Left hindlimb (tissue), 1 donor: ENCODE results near the gene PPP5C.
"Not testable (repeated sequence)": the region's sequence is repeated elsewhere in the genome, so short reads cannot be mapped to it uniquely, and the experiment has no call there.

Source experiments
- DNase-seq: peaks from one replicate; pipeline ENCODE4 v3.0.0-alpha.2; 2018

Gene PPP5C

GRCh38 chr19:46386996-46387712 lies 40.3 kb downstream of the PPP5C start:
- no peak for DNase-seq

- no peak for DNase-seq
Measured at GRCh38 chr19:46387713-46388130, 40.8 kb downstream of the PPP5C start.

GRCh38 chr19:46388311-46389095 lies 41.6 kb downstream of the PPP5C start:
- no peak for DNase-seq

DNA sequence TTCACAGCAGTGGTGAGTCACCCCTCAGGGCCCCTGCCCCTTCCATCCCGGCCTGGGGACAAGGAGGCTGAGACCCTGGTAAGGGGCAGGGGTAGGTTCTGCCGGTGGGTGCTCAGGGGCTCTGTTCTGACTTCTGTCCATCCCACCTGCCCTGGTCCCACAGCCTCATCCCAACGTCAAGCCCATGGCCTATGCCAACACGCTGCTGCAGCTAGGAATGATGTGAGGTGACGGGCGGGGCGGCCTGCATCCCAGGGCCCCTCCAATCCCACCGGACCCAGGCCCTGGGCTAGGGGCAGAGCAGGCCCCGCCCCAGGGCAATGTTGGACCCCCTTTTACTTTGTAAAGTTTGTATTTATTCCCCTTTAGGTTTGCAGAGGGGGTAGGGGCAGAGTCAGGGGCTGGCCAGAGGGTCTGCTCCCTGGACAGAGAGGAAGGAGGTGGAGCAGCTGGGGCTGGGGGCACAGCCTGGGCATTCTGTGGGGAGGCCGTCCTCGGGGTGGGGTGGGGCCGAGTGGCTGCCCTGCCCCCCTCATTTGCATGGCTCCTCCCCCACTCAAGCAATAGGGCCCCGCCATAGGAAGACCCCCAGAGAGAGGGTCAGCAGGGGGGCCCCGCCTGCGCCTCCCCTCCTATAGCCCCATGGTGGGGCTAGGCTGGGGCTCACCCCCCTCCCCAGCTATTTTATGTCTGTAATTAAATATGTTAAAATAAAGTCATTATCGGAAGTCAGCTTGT lies 43.4 kb downstream of the PPP5C start:
- no peak for DNase-seq

GRCh38 chr19:46390866-46391265 lies 44.0 kb downstream of the PPP5C start:
- DNase-seq = no peak

- DNase-seq = no peak
Measured at GRCh38 chr19:46391296-46392251, 44.7 kb downstream of the PPP5C start.

GRCh38 chr19:46392252-46392801 lies 45.4 kb downstream of the PPP5C start:
- peak; percentile 69 for DNase-seq

- DNase-seq = no peak
Measured at GRCh38 chr19:46392837-46393236, 46.0 kb downstream of the PPP5C start.

DNA sequence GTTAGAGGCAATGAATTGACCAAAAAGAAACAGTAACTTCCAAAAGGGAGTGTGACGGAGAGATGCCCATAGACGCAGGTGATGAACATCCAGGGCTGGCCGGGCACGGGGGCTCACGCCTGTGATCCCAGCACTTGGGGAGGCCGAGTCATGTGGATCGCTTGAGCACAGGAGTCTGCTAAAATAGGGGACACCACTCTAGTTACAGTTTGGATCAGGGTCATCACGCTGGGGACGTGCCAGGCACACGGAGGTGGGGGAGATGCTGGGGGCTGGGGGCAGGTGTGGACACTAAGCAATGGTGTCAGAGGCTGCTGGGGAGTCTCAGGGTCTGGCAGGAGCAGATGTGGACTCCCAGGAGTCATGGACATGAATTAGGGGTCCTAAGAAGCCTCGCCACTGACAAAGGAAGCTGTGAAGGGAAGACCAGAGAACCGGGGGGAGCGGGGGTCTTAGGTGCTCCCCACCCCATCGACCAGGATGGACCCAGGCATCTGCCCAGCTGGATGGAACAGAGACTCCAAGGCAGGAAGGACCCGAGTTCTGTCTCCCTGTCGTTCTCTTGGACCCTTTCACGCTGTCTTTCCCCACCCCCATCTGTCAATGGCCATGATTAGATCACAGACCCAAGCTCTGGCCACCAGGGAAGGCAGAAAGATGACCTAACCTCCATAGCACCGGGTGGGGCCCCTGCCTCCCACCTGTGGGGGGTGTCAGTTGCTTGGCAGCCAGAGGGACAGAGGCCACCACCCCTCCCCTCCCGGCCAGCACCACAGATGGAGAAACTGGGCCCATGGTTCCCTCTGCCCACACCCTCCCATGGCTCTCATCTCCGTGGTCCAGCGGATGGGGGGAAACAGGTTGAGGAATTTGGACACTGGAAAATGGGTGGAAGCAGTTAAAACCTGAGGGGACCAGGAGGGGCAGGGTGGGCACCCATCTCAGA lies 46.8 kb downstream of the PPP5C start:
- peak; percentile 36 for DNase-seq

DNA sequence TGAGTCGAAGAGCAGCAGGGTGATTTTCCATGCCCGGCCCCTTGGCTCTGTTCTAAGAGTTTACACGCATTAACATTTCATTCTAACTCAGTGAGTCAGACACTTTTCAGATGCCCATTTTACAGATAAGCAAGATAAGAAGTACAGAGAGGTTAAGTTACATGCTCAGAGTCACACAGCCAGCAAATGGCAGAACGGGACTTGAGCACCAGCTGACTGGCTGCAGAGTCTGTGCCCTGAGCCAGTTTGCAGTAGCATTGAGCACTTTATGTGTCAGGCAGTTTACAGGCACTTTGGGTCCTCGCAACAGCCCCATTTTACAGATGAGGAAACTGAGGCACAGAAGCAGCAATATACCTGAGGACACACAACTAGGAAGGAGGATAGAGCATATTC lies 47.5 kb downstream of the PPP5C start:
- DNase-seq = peak; percentile 16

DNA sequence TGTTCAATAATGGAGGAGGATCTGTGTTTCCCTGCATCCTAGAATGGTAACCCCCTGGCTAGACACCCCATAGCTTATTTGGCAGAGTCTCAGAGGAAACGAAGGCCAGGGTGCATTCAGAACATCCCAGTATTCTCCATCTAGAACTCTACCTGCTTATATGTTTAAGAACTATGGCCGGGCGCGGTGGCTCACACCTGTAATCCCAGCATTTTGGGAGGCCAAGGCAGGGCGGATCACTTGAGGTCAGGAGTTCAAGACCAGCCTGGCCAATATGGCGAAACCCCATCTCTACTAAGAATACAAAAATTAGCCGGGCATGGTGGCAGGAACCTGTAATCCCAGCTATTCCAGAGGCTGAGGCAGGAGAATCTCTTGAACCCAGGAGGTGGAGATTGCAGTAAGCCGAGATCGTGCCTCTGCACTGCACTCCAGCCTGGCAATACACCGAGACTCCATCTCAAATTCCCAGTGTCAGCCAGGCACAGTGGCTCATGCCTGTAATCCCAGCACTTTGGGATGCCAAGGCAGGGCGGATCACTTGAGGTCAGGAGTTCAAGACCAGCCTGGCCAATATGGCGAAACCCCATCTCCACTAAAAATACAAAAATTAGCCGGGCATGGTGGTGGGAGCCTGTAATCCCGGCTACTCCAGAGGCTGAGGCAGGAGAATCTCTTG lies 51.1 kb downstream of the PPP5C start:
- DNase-seq = not testable (repeated sequence)

DNA sequence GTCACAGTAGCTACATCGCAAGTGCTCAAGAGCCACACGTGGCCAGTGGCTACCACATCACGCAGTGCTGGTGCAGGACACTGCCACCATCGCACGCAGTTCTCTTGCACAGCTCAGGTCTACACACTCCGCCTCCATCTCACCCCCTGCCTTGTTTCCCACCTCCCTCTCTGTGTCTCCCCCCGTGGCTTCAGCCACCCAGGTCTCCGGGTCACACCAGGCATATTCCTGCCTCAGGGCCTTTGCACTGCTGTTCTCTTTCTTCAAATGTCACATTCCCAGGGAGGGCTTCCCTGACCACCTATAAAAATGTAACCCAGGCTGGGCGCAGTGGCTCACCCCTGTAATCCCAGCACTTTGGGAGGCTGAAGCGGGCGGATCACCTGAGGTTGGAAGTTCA lies 55.8 kb downstream of the PPP5C start:
- DNase-seq = peak; percentile 22

- DNase-seq = peak; percentile 76
Measured at GRCh38 chr19:46404055-46404752, 57.3 kb downstream of the PPP5C start.

- DNase-seq = peak; percentile 82
Measured at GRCh38 chr19:46404753-46405468, 58.0 kb downstream of the PPP5C start.

- peak; percentile 27 for DNase-seq
Measured at GRCh38 chr19:46406976-46407375, 60.1 kb downstream of the PPP5C start.

- peak; percentile 47 for DNase-seq
Measured at GRCh38 chr19:46407856-46408663, 61.2 kb downstream of the PPP5C start.

- peak; percentile 69 for DNase-seq
Measured at GRCh38 chr19:46408664-46409039, 61.8 kb downstream of the PPP5C start.

DNA sequence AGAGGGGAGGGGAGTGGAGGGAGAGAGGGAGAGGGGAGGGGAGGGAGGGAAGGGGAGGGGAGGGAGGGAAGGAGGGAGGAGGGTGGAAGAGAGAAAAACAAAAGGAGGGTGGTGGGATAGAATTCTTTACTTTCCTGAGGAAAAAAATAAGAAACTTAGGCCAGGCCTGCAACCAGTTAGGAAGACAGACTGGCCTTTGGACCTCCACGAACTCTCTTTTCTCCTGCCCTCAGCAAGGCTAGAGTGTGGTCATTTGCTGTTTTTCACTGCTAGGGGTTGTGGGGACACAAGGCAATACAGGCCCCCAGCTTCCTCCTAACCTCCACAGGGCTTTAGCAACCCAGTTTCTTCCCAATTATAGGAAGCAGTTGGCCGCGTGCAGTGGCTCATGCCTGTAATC lies 62.3 kb downstream of the PPP5C start:
- DNase-seq = peak; percentile 41
